Stimulated activated CD8-positive, alpha-beta memory T cell treated with anti-CD3 and anti-CD28 coated beads, Interleukin-4, amount 100 ng/mL, for 1 hour (primary cell): ENCODE results near the gene NRG3.
"Not testable (repeated sequence)": the region's sequence is repeated elsewhere in the genome, so short reads cannot be mapped to it uniquely, and the experiment has no call there.

Experiments used
- DNase-seq, 2 donors: peaks; one replicate each; pipeline ENCODE4 v3.0.0-alpha.2; 2020; ENCODE audit warnings: low read depth in 2 of 2, low spot score in 1 of 2

Gene NRG3

GRCh38 chr10:82267960-82268359 lies 393.0 kb downstream of the NRG3 start:
- no peak for DNase-seq

GRCh38 chr10:82277591-82277990 lies 402.6 kb downstream of the NRG3 start:
- DNase-seq, result no peak

- no peak for DNase-seq
These were observed 403.6 kb downstream of the NRG3 start for GRCh38 chr10:82278401-82279182.

GRCh38 chr10:82282782-82283456 lies 407.9 kb downstream of the NRG3 start:
- DNase-seq, result no peak

- DNase-seq, result no peak
These were observed 409.2 kb downstream of the NRG3 start for GRCh38 chr10:82284180-82284579.

DNA sequence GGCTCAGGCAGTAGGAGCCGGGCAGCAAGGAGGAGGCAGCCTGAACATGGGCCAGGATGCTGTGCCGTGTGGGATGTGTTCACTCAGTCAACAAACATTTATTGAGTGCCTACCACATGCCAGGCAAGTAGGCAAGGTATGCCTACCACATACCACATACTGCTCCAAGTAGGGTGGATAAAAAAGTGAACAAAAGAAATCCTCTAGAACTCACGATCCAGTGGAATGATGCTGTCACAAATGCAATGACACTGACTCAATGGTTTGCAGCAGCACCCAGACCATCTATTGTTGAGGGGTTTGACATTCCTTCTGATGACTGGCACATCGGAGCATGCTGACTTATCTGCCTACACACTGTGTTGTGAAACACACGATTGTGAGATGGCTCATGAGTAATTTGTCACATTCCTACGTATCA lies 413.5 kb downstream of the NRG3 start:
- DNase-seq, result no peak

- no peak for DNase-seq
These were observed 415.0 kb downstream of the NRG3 start for GRCh38 chr10:82289945-82290344.

DNA sequence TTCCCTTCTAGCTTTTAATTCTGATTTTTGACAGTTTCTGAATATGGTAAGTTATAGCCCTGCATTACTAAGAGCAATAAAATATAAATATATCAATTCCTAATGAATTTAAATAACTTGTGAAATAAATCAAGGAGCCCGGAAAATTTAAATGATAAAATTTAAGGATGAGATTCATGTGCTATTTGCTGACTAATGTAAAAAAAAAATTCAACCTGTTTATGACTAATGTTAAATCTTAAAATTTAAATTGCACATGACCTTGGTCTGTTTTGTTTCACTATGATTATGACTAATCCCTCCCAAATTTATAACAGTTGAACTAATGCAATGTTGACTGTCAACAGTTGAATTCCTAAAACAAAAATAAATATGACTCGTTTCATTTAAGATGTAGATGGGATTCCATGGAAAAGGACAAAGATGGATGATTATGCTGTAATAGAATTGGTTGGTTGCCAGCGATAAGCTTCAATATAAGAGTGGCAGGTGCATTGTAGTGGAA lies 419.9 kb downstream of the NRG3 start:
- DNase-seq, result no peak

DNA sequence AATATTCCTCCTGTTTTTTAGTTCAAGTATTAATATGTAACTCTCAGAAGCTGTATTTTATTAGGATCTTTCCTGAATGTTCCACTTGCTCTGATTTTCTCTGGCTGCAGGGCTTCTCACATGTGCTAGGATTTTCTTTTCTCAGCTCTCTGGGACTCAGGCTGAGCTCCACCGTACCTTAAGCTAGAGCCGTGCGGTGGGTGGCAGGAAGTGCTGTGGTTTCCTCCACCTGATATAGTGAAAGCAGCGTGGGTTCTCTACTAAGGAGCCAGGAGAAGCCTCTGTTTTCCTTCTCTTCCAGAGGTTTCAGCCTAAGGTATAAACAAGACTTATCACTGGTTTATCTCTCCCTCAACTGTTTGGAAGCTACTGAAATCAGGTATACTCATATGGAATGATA lies 433.6 kb downstream of the NRG3 start:
- no peak for DNase-seq

- no peak for DNase-seq
These were observed 435.8 kb downstream of the NRG3 start for GRCh38 chr10:82310839-82311238.

DNA sequence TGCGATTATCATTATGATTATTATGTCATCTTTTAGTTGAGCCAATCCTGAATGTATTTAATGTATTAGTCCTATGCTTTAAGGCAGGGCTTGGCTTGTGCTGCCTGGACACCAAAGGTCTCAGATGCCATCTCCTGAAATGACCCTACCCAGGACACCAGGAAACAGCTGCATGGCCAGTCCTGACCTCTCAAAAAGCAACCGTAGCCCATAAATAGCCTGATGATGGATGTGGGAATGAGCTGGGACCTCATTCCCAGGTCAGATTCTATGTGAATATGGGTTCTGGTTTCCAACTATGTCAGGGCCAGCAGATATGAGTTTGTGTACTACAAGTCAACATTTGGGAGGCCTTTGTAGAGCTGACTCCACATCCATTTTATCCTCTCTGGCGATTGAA lies 438.4 kb downstream of the NRG3 start:
- no peak for DNase-seq

DNA sequence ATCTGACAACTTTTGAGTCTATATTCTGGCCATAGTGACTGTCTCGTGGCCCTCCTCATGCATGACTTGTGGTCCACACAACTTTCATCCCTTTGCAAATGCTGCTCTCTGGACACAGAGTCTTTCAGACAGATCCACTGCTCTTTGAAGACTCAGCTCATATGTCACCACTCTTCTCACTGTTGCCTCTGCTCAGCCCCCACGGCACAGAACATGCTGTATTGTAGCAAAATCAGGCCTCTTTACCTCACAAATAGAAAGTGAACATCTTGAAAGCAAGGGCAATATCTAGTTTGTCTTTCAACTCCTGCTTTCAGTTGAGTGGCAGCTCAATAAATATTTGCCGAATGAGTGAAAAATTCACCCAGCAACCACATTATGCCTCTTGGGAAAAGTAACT lies 443.5 kb downstream of the NRG3 start:
- DNase-seq, result no peak

DNA sequence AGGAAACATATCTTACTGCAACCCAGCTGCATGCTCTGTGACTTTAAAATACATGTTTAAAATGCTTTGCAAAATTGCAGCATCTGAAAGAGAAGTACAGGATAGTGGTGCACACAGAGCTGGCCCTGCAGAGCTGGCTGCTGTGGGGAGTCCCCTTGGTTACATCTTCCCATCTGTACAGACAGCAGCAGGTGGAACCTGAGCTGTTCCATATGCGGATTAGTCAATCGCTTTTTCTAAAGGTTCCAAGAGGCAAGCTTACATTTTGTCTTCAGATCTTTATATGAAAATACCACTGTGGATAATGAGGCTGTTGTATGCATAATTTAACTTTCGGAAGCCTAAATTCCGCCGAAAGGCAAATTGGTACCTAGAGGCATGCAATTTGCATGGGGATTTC lies 444.1 kb downstream of the NRG3 start:
- DNase-seq, result no peak

DNA sequence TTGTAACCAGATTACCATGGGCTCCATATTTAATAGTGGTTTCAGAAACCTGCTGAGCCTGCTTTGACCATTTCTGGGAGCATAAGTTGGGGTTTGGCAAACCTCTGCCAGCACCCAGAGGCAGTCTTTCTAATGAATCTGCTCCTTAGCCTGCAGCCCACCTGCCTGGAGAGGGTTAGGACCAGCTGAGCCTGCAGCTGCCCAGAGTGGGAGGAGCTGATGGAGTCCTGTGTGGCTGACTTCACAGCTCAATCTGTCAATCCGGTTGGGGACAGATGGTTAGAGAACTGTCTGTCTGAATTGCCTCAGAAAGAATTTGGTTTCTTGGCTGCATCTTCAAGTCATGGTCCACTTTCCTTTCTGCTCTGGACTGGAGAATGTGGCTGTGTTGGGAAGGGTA lies 444.6 kb downstream of the NRG3 start:
- no peak for DNase-seq

DNA sequence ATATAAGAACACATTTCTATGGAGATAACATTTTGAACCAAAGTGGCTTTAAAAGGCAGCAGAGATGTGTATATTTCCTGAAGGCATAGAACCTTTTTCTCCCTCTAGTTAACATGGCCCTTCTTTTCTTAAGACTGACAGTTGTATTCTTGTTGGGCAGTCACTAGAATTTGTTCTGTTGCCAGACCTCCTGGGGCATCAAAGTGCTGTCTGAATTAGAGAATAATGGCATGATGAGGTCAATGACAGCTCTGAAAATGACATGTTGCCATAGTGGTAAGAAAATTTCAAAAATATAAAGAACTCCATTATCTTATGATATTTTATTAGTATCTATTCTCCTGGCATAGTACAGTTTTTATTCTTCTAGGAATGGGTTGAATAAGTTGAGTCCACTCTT lies 446.7 kb downstream of the NRG3 start:
- no peak for DNase-seq

GRCh38 chr10:82331716-82332115 lies 456.7 kb downstream of the NRG3 start:
- no peak for DNase-seq

- DNase-seq, result no peak
These were observed 460.8 kb downstream of the NRG3 start for GRCh38 chr10:82335831-82336230.

GRCh38 chr10:82340166-82340565 lies 465.2 kb downstream of the NRG3 start:
- DNase-seq, result no peak

GRCh38 chr10:82349590-82349989 lies 474.6 kb downstream of the NRG3 start:
- not testable (repeated sequence) for DNase-seq

DNA sequence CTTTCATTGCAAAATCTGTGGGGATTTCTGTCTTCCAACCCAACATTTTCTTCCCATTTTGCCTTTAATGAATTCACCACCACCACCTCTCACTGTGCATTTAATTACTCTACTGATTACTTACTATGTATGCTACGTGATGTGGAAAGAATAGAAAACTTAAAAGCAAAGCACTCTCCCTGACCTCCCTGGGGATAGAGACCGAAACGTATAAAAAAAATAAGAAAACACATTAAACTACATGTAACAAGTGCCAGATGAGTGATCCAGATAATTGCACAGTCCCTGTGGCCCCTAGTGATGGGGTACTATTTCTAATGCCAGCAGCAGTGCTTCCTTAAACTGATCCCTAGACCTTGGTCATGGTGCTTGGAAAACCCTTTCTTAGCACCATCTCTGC lies 478.4 kb downstream of the NRG3 start:
- DNase-seq, result no peak

DNA sequence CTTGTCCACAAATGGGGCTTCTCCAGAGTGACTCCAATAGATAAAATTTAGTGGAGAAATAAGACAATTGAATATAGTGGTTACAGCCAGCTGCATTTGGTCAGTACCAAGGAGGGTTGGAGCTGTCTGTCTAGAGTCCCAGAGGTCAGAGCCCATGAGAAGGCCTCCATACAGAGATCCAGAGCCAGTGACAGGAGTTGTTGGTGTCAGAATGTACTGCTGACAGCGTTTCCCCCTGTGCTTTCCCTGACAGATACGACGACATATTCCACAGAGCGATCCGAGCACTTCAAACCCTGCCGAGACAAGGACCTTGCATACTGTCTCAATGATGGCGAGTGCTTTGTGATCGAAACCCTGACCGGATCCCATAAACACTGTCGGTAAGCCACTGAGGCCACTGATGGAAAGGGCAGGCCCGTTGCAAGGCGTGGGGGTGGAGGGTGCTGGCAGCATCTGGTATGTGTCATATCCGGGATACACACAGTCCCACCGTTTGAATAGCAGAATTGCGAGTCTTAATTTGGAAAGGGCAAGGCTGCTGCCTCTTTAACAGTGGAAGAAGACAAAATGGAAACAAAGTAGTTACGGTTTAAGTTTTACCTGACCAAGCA lies 483.6 kb downstream of the NRG3 start:
- no peak for DNase-seq

DNA sequence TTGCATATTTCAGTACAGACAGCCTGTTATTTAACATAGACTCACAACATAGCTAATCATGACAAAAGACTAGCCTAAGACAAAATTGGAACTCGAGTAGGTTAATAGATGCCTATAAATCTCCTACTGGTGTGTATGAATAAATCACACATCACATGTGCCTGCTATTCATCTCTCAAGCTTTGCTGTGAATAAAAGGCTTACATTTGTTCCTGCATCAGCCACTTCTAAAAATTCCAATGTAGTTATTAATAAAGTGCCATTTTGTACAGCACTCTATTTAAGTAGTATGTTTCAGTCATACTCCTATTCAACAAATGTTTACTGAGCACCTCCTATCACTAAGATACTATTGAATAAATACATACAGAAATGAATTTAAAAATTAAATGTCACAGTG lies 486.3 kb downstream of the NRG3 start:
- no peak for DNase-seq
